ENCODE measurements around the gene HES4. TPM values are rescaled to one million over a fixed set of nuclear protein-coding genes. Genes with fewer than 3 reads are reported as not detected.

HES4 gene
- total RNA-seq, 1 experiment from 2014 or later: 35.5 TPM

DNA sequence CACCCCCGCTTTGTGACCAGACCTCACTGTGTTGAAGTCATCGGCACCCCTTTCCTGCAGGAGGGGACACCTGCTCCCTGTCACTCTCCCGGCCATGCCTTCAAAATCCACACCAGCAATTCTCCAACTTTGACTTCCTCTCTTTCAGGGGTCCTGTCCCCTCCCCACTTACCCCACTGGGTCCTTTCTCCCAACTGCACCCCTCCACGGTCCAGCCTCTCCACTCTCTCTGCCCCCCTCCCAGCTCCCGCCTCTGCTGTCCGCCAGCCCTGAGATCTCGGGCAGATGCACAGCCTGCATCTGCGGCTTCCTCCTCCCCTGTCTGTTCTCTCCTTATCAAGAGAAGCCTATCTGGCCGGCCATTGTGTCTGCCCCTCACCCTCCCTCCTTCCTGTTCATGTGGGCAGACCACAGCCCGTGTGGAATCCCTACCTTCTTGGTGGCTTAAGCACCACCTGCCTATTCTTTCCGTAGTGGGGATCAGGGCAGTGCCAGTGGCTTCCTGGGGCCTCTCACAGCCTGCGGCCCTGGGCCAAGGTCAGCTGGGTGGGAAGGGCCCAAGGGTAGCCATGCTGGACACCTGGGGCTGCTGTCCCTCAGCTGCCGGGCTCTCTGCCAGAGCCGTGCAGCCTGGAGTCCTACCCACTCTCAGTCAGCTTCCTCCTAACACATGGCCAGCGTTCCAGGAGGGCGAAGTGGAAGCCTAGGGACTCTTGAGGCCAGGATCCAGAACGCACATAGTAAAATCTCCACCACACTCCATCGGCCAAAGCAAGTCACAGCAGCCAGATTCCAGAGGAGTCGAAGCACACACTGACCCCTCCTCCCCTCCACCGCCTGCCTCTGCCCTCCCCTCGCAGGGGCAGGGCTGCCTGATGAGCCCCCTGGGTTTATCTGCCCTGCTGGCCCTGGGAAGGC lies 5.1 kb upstream of the HES4 start:
- no TSS peak for BruUV-seq (replicated peaks)
- CTCF ChIA-PET: interaction anchor here (0.5 kb wide), 1 partner anchor 69 kb away, joined by 4 read pairs; the partner anchor contains the start of gene RNF223
- peaks cover 40% of the 10 kb centered on the region for H3K36me3 Mint-ChIP-seq (ENCODE audit: insufficient read depth, unreplicated experiment)
- peak overlapping the region; percentile 28 for H3K27ac Mint-ChIP-seq (ENCODE audit: unreplicated experiment)
- DNase-seq: peak; percentile 34
- H3K4me3 Mint-ChIP-seq (ENCODE audit: low read depth, unreplicated experiment): no peak overlapping the region
- H3K4me1 Mint-ChIP-seq (ENCODE audit: low read depth, unreplicated experiment): peaks cover 22% of the 10 kb centered on the region
- TF ChIP-seq CTCF (IDR thresholded peaks at IDR 0.05; ENCODE audit: unreplicated experiment): no peak
- intact Hi-C loops (cut with micrococcal nuclease; ENCODE audit: unreplicated experiment): no loop called here
- no peaks in the 10 kb centered on the region for H3K9me3 Mint-ChIP-seq (ENCODE audit: low read depth, unreplicated experiment)
- H3K27me3 Mint-ChIP-seq (ENCODE audit: unreplicated experiment): no peaks in the 10 kb centered on the region

GRCh38 chr1:1004420-1004779 lies 4.5 kb upstream of the HES4 start:
- no peak overlapping the region for H3K4me3 Mint-ChIP-seq (ENCODE audit: low read depth, unreplicated experiment)
- DNase-seq: no peak
- H3K27ac Mint-ChIP-seq (ENCODE audit: unreplicated experiment): peak overlapping the region; percentile 28
- peaks cover 45% of the 10 kb centered on the region for H3K36me3 Mint-ChIP-seq (ENCODE audit: insufficient read depth, unreplicated experiment)
- TF ChIP-seq CTCF (IDR thresholded peaks at IDR 0.05; ENCODE audit: unreplicated experiment): no peak
- CTCF ChIA-PET: no interaction called here
- H3K9me3 Mint-ChIP-seq (ENCODE audit: low read depth, unreplicated experiment): no peaks in the 10 kb centered on the region
- H3K4me1 Mint-ChIP-seq (ENCODE audit: low read depth, unreplicated experiment): peaks cover 22% of the 10 kb centered on the region
- no peaks in the 10 kb centered on the region for H3K27me3 Mint-ChIP-seq (ENCODE audit: unreplicated experiment)
- intact Hi-C loops (cut with micrococcal nuclease; ENCODE audit: unreplicated experiment): no loop called here
- no TSS peak for BruUV-seq (replicated peaks)

GRCh38 chr1:1003618-1004419 lies 3.9 kb upstream of the HES4 start:
- Mint-ChIP-seq H3K36me3 (ENCODE audit: insufficient read depth, unreplicated experiment) (peaks cover 49% of the 10 kb centered on the region), H3K4me1 (ENCODE audit: low read depth, unreplicated experiment) (peaks cover 22% of the 10 kb centered on the region), H3K27ac (ENCODE audit: unreplicated experiment) (no peak overlapping the region), H3K9me3 (ENCODE audit: low read depth, unreplicated experiment) (no peaks in the 10 kb centered on the region), H3K27me3 (ENCODE audit: unreplicated experiment) (no peaks in the 10 kb centered on the region), H3K4me3 (ENCODE audit: low read depth, unreplicated experiment) (no peak overlapping the region)
- DNase-seq: no peak
- BruUV-seq (replicated peaks): no TSS peak
- TF ChIP-seq CTCF (IDR thresholded peaks at IDR 0.05; ENCODE audit: unreplicated experiment): no peak
- intact Hi-C loops (cut with micrococcal nuclease; ENCODE audit: unreplicated experiment): no loop called here
- CTCF ChIA-PET: no interaction called here

GRCh38 chr1:1001057-1001783 lies 1.3 kb upstream of the HES4 start:
- Mint-ChIP-seq H3K27me3 (ENCODE audit: unreplicated experiment) (no peaks in the 10 kb centered on the region), H3K9me3 (ENCODE audit: low read depth, unreplicated experiment) (no peaks in the 10 kb centered on the region), H3K27ac (ENCODE audit: unreplicated experiment) (peak overlapping the region; percentile 95), H3K4me3 (ENCODE audit: low read depth, unreplicated experiment) (peak overlapping the region; percentile 79), H3K4me1 (ENCODE audit: low read depth, unreplicated experiment) (peaks cover 15% of the 10 kb centered on the region), H3K36me3 (ENCODE audit: insufficient read depth, unreplicated experiment) (peaks cover 62% of the 10 kb centered on the region)
- no peak for TF ChIP-seq CTCF (IDR thresholded peaks at IDR 0.05; ENCODE audit: unreplicated experiment)
- BruUV-seq (replicated peaks): TSS peak; percentile 51
- intact Hi-C loops (cut with micrococcal nuclease; ENCODE audit: unreplicated experiment): no loop called here
- DNase-seq: no peak
- CTCF ChIA-PET: no interaction called here
